OCI-LY3 (cell line): ENCODE measurements around the gene RNF181.

ENCODE experiments used
- EZH2phosphoT487 ChIP-seq: fragments of 200-600 bp; shearing (Covaris generic); IDR thresholded peaks from 2 replicates; pipeline ENCODE4 v1.6.1; 2018; ENCODE audit warnings: antibody characterized with exemption, mixed run types, low read depth
- TF ChIP-seq, protein P1 (sequence below): fragments of 200-600, 300-600 bp; sonication (generic); IDR thresholded peaks from 2 replicates; pipeline ENCODE4 v1.5.1; 2014; ENCODE audit warnings: antibody characterized with exemption, low read length, low read depth

DNA sequence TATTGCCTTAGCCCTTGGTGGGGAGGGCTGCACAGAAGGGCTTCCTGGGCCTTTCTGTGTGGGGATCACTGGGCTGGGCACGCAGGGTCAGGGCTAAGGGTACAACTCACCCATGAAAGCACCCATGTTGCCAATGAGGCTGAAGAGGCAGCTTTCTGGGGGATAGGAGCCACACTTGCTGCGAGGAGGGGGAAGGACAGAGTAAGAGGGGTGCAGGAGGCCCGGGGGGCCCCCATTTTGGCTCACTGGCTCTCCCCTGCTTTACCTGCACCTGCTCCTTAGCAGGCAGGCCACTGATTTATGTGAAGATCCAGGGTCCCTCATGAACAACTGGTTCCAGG, 4.7 kb downstream of the RNF181 start:
- no peak for TF ChIP-seq EZH2phosphoT487
- TF ChIP-seq, protein P1, sequence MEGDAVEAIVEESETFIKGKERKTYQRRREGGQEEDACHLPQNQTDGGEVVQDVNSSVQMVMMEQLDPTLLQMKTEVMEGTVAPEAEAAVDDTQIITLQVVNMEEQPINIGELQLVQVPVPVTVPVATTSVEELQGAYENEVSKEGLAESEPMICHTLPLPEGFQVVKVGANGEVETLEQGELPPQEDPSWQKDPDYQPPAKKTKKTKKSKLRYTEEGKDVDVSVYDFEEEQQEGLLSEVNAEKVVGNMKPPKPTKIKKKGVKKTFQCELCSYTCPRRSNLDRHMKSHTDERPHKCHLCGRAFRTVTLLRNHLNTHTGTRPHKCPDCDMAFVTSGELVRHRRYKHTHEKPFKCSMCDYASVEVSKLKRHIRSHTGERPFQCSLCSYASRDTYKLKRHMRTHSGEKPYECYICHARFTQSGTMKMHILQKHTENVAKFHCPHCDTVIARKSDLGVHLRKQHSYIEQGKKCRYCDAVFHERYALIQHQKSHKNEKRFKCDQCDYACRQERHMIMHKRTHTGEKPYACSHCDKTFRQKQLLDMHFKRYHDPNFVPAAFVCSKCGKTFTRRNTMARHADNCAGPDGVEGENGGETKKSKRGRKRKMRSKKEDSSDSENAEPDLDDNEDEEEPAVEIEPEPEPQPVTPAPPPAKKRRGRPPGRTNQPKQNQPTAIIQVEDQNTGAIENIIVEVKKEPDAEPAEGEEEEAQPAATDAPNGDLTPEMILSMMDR: no peak
